ENCODE measurements around the gene CPD. TPM values are rescaled to one million over a fixed set of nuclear protein-coding genes. Genes with fewer than 3 reads are reported as not detected.

The CPD gene
- total and polyA plus RNA-seq, 2 of the 13 experiments (the other 11 are each of a cell fraction or from before 2014, with no cell fraction given) = 46.1 to 72.3 TPM

DNA sequence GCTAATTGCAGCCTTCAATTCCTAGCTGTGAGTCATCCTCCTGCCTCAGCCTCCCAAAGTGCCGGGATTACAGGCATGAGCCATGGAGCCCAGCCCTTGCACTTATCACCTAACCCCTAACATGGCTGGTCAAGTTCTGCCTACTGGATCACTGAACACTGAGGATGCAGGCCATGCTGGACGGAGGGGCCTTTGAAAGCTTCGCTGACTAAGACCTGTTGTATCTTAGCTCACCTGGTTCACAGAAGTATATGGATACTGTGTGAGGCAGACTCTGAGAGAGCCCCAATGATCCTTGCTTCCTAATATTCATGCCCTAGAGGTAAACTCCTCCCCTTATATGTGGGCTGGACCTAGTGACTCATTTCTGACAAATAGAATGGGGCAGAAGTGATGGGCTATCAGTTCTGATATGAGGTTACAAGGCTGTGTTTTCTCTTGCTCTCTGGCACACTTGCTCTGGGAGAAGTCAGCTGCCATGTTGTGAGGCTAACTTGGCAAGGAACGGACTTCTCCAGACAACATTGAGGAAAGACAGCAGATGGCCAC, 33.1 kb upstream of the CPD start (continued):
- TF ChIP-seq RERE (CRISPR knock-in tag; IDR thresholded peaks at IDR 0.05; ENCODE audit: low read depth) = no peak
- TF ChIP-seq CCDC6 (CRISPR knock-in tag; IDR thresholded peaks at IDR 0.05) = no peak
- no peak for TF ChIP-seq MAFF (IDR thresholded peaks at IDR 0.05; ENCODE audit: low read depth, low read length)
- peak; percentile 54 for TF ChIP-seq SAP130 (CRISPR knock-in tag; IDR thresholded peaks at IDR 0.05; ENCODE audit: low read depth)
- TF ChIP-seq ZNF577 (CRISPR knock-in tag; IDR thresholded peaks at IDR 0.05; ENCODE audit: borderline replicate concordance, low read depth) = no peak
- no peak for TF ChIP-seq CREB1 (IDR thresholded peaks at IDR 0.05)
- peak; percentile 45; the same call in 1 of the 2 replicates for TF ChIP-seq CREB1 (CRISPR knock-in tag; IDR thresholded peaks at IDR 0.05)
- TF ChIP-seq ZNF329 (CRISPR knock-in tag; IDR thresholded peaks at IDR 0.05; ENCODE audit: low read depth) = no peak
- TF ChIP-seq HNF1B (CRISPR knock-in tag; IDR thresholded peaks at IDR 0.05) = no peak
- TF ChIP-seq, protein P1, sequence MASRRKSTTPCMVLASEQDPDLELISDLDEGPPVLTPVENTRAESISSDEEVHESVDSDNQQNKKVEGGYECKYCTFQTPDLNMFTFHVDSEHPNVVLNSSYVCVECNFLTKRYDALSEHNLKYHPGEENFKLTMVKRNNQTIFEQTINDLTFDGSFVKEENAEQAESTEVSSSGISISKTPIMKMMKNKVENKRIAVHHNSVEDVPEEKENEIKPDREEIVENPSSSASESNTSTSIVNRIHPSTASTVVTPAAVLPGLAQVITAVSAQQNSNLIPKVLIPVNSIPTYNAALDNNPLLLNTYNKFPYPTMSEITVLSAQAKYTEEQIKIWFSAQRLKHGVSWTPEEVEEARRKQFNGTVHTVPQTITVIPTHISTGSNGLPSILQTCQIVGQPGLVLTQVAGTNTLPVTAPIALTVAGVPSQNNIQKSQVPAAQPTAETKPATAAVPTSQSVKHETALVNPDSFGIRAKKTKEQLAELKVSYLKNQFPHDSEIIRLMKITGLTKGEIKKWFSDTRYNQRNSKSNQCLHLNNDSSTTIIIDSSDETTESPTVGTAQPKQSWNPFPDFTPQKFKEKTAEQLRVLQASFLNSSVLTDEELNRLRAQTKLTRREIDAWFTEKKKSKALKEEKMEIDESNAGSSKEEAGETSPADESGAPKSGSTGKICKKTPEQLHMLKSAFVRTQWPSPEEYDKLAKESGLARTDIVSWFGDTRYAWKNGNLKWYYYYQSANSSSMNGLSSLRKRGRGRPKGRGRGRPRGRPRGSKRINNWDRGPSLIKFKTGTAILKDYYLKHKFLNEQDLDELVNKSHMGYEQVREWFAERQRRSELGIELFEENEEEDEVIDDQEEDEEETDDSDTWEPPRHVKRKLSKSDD (CRISPR knock-in tag; IDR thresholded peaks at IDR 0.05; ENCODE audit: low read depth) = no peak
- TF ChIP-seq, protein P2, sequence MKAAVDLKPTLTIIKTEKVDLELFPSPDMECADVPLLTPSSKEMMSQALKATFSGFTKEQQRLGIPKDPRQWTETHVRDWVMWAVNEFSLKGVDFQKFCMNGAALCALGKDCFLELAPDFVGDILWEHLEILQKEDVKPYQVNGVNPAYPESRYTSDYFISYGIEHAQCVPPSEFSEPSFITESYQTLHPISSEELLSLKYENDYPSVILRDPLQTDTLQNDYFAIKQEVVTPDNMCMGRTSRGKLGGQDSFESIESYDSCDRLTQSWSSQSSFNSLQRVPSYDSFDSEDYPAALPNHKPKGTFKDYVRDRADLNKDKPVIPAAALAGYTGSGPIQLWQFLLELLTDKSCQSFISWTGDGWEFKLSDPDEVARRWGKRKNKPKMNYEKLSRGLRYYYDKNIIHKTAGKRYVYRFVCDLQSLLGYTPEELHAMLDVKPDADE (CRISPR knock-in tag; IDR thresholded peaks at IDR 0.05) = no peak
- TF ChIP-seq AHR (CRISPR knock-in tag; IDR thresholded peaks at IDR 0.05) = no peak
- TF ChIP-seq, protein P3, sequence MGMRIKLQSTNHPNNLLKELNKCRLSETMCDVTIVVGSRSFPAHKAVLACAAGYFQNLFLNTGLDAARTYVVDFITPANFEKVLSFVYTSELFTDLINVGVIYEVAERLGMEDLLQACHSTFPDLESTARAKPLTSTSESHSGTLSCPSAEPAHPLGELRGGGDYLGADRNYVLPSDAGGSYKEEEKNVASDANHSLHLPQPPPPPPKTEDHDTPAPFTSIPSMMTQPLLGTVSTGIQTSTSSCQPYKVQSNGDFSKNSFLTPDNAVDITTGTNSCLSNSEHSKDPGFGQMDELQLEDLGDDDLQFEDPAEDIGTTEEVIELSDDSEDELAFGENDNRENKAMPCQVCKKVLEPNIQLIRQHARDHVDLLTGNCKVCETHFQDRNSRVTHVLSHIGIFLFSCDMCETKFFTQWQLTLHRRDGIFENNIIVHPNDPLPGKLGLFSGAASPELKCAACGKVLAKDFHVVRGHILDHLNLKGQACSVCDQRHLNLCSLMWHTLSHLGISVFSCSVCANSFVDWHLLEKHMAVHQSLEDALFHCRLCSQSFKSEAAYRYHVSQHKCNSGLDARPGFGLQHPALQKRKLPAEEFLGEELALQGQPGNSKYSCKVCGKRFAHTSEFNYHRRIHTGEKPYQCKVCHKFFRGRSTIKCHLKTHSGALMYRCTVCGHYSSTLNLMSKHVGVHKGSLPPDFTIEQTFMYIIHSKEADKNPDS (CRISPR knock-in tag; IDR thresholded peaks at IDR 0.05) = no peak
